Measurements from ENCODE around the gene ZRANB3.

DNA sequence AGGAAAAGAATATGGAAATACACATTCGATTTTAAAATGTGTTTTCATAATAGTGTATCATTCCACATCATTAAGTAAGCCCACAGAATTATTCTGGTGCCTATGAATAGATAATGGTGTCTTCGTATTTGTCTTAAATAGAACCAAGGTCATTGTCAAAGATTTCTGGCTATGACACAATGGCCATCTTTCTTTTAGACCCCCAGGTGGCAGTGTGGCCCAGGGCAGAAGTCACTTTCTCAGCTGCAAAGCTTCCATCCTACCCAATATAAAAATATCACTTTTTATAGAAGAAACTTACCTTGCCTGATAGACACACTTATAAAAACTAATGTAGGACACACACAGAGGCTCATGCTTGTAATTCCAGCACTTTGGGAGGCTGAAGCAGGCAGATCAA lies 57.5 kb downstream of the ZRANB3 start:
- TF ChIP-seq KAT2B (IDR thresholded peaks at IDR 0.05; ENCODE audit: borderline replicate concordance, low read depth, low read length): no peak
- TF ChIP-seq LCORL (IDR thresholded peaks at IDR 0.05): no peak
- no peak for TF ChIP-seq LCORL (CRISPR knock-in tag; IDR thresholded peaks at IDR 0.05)
- TF ChIP-seq SMARCE1 (IDR thresholded peaks at IDR 0.05; ENCODE audit: borderline replicate concordance): no peak
- TF ChIP-seq, protein P1, sequence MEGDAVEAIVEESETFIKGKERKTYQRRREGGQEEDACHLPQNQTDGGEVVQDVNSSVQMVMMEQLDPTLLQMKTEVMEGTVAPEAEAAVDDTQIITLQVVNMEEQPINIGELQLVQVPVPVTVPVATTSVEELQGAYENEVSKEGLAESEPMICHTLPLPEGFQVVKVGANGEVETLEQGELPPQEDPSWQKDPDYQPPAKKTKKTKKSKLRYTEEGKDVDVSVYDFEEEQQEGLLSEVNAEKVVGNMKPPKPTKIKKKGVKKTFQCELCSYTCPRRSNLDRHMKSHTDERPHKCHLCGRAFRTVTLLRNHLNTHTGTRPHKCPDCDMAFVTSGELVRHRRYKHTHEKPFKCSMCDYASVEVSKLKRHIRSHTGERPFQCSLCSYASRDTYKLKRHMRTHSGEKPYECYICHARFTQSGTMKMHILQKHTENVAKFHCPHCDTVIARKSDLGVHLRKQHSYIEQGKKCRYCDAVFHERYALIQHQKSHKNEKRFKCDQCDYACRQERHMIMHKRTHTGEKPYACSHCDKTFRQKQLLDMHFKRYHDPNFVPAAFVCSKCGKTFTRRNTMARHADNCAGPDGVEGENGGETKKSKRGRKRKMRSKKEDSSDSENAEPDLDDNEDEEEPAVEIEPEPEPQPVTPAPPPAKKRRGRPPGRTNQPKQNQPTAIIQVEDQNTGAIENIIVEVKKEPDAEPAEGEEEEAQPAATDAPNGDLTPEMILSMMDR (CRISPR knock-in tag; IDR thresholded peaks at IDR 0.05): peak; percentile 74
- TF ChIP-seq GABPA (IDR thresholded peaks at IDR 0.05; ENCODE audit: low read depth, low read length): no peak
- TF ChIP-seq GABPA (CRISPR knock-in tag; IDR thresholded peaks at IDR 0.05; ENCODE audit: low read depth): no peak
- TF ChIP-seq, protein P2, sequence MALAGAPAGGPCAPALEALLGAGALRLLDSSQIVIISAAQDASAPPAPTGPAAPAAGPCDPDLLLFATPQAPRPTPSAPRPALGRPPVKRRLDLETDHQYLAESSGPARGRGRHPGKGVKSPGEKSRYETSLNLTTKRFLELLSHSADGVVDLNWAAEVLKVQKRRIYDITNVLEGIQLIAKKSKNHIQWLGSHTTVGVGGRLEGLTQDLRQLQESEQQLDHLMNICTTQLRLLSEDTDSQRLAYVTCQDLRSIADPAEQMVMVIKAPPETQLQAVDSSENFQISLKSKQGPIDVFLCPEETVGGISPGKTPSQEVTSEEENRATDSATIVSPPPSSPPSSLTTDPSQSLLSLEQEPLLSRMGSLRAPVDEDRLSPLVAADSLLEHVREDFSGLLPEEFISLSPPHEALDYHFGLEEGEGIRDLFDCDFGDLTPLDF (CRISPR knock-in tag; IDR thresholded peaks at IDR 0.05): no peak
- no peak for TF ChIP-seq ARHGAP35 (CRISPR knock-in tag; IDR thresholded peaks at IDR 0.05; ENCODE audit: borderline replicate concordance)

All from HepG2 (cell line).